Small intestine (tissue), 7 donors: Measurements from ENCODE around the gene TCERG1L. TPM values are rescaled to one million over a fixed set of nuclear protein-coding genes. Genes with fewer than 3 reads are reported as not detected.
"Not testable (repeated sequence)": the region's sequence is repeated elsewhere in the genome, so short reads cannot be mapped to it uniquely, and the experiment has no call there.

Source experiments
- DNase-seq, 2 donors: peaks; one replicate each; pipeline versions ENCODE4 v3.0.0 to v3.0.0-alpha.2; 2013
- FAIRE-seq: peaks from 2 replicates; lab custom pipeline; 2012; peaks lifted over from hg19 to GRCh38; lab: Jason Lieb, UNC
- H3K27ac ChIP-seq, 3 donors: one replicate each; pipeline ENCODE4 v1.5.1; 2013; ENCODE audit warnings: low read length in 2 of 3, mild to moderate bottlenecking in 2 of 3, control low read depth in 1 of 3, inconsistent platforms in 1 of 3, low read depth in 1 of 3, moderate library complexity in 1 of 3
- H3K27me3 ChIP-seq, 3 donors: one replicate each; pipeline ENCODE4 v1.6.1; 2013; ENCODE audit warnings: low read length in 3 of 3, inconsistent platforms in 1 of 3; ENCODE audit not compliant: control insufficient read depth in 3 of 3, insufficient read depth in 3 of 3
- H3K36me3 ChIP-seq, 3 donors: one replicate each; pipeline ENCODE4 v1.6.1; 2013; ENCODE audit warnings: low read length in 3 of 3, inconsistent platforms in 1 of 3, low read depth in 1 of 3, mild to moderate bottlenecking in 1 of 3, moderate library complexity in 1 of 3; ENCODE audit not compliant: control insufficient read depth in 3 of 3, insufficient read depth in 2 of 3
- H3K4me1 ChIP-seq, 3 donors: one replicate each; pipeline ENCODE4 v1.6.1; 2013; ENCODE audit warnings: low read length in 2 of 3, inconsistent platforms in 1 of 3, low read depth in 1 of 3, mild to moderate bottlenecking in 1 of 3, moderate library complexity in 1 of 3; ENCODE audit not compliant: control insufficient read depth in 3 of 3, insufficient read depth in 2 of 3
- H3K4me3 ChIP-seq, 3 donors: one replicate each; pipeline ENCODE4 v1.5.1; 2013; ENCODE audit warnings: low read length in 3 of 3, control low read depth in 1 of 3, inconsistent platforms in 1 of 3, low read depth in 1 of 3, mild to moderate bottlenecking in 1 of 3, moderate library complexity in 1 of 3
- H3K9me3 ChIP-seq, 2 donors: one replicate each; pipeline ENCODE4 v1.6.1; 2013; ENCODE audit warnings: low read depth in 1 of 2, low read length in 1 of 2; ENCODE audit not compliant: control insufficient read depth in 2 of 2, insufficient read depth in 1 of 2
- WGBS, 3 donors: extraction: QIAGEN DNeasy Blood & Tissue Kit; methylation state at CpG; one replicate each; pipeline ENCODE4 v1.1.7; 2013; 5-methylcytosine and 5-hydroxymethylcytosine counted together
- polyA plus RNA-seq, 4 donors: library from polyadenylated mRNA; stranded (reverse) in 3 of 4; unstranded in 1 of 4; fragments of 200-250 nt in 3 of 4; fragments of 120-200 nt in 1 of 4; gene quantifications; one replicate each; pipeline versions ENCODE4 v1.2.1 to v1.2.3, GENCODE V29; 2013
- donor health status: healthy with polysubstance abuse.
- donor health status: control.
- donor health status: control.
- donor health status: Bipolar disorder and iron deficiency.
- donor health status: healthy.

The TCERG1L gene
- polyA plus RNA-seq, 4 donors, result 0.04 to 0.12 TPM; not detected in 2

DNA sequence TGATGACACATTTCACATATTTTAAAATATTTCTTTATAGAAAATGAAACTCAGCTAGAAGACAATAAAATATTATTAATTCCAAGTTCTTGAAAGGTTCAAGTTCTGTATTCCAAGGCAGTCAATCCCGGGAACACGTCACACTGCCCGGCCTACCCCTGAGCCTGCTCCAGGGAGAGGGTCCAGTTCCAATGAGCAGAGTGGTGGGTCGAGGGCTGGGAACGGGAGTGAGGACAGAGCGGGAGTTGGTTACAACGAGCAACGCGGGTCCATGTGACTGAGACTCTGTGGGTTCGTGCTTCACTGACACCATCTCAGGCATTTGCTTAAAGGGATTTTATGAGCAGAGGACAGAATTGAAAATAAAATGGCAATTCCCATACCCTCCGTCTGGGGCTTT, 209.4 kb downstream of the TCERG1L start:
- Histone ChIP-seq H3K9me3 (peaks cover 0 to 7% of the 10 kb centered on the region in 2 donors), H3K4me1 (no peaks in the 10 kb centered on the region), H3K27me3 (no peaks in the 10 kb centered on the region), H3K4me3 (no peak overlapping the region), H3K36me3 (no peaks in the 10 kb centered on the region), H3K27ac (no peak overlapping the region)
- FAIRE-seq (no peak), DNase-seq (no peak)
- WGBS, 3 donors, result 87 to 89% (median 89%) methylated on average over 11 of the region's 11 CpGs

DNA sequence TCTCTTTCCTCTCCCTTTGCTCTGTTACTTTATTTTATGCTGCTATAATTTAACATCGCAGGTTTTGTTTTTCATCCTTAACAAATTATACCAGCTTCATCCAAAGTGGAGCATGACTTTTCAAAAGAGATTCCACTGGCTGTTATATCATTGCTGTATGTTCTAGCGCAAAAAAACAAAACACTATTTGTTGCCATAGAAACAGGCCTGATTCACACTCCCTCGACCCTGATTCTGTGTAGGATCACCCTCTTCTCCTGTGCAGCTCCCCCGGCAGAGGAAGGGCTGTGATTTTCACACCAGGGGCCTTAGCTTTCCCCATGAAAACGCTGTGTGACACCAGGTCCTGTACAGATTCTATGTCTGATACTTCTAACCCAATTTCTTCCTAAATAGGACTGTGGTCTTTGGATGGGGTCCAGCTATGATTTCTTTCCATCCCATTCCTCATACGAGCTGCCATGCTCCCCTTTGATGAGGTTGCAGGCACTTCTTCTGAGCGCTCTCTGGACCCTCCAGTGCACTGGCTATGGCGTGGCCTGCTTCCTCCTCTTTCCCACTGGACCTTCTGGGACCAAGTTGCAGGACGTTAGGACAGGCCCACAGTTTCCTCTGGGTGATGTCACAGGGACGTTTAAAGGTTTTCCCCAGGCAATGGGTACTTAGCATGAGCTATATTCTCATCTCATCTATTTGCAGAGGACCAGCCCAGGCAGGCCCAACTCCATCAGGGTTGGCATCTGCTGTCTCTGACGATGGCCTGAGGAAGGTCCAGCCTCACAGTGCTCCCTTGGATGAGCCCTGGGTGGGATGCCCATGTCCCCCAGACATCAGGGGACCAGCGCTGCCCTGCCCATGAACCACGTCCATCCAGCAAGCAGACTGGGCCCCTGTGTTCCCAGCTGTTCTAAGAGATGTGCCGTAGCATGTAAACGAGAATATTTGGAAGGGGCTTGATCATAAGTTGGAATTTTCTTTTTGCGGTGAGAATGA, 210.8 kb downstream of the TCERG1L start:
- not testable (repeated sequence) for H3K4me1 ChIP-seq, H3K27me3 ChIP-seq, DNase-seq, H3K36me3 ChIP-seq, H3K9me3 ChIP-seq, FAIRE-seq, H3K27ac ChIP-seq, H3K4me3 ChIP-seq
- WGBS, 3 donors, result 65 to 72% (median 69%) methylated on average over 16 of the region's 16 CpGs

DNA sequence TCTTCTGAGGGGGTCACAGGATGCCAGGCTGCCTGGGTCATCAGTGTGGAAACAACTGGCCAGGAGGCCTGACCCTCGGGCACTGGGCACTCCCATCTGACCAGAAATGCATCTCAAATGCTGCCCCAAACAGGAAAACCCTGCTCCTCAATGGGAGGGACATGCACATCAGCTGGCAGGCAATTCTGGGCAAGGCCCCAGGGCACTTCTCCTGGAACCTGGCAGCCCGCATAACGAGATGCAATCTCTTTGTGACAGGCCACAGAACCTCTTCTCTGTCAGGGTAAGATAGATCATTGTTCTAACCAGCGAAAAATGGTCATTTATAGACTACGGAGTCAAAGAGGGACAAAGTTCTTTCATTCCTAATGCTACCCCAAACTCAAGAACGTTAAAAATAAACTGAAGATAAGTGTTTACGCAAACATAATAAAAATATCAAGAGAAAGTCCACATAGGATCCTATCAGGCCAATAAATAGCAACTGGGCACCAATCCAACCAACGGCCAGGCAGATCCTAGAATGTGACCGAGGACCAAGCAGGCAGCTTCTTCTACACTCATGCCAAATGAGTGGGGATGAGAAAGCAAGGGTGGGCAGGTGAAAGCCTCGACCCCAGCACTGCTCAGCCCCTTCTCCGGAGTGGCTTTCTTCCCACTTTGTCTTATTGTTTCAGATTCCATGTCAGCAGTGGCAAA, 212.3 kb downstream of the TCERG1L start:
- Histone ChIP-seq H3K9me3 (no peaks in the 10 kb centered on the region), H3K36me3 (no peaks in the 10 kb centered on the region), H3K27ac (no peak overlapping the region), H3K4me3 (no peak overlapping the region), H3K27me3 (no peaks in the 10 kb centered on the region), H3K4me1 (no peaks in the 10 kb centered on the region)
- 28 to 44% (median 32%) methylated on average over 11 of the region's 11 CpGs for WGBS, 3 donors
- DNase-seq, result no peak
- no peak for FAIRE-seq

DNA sequence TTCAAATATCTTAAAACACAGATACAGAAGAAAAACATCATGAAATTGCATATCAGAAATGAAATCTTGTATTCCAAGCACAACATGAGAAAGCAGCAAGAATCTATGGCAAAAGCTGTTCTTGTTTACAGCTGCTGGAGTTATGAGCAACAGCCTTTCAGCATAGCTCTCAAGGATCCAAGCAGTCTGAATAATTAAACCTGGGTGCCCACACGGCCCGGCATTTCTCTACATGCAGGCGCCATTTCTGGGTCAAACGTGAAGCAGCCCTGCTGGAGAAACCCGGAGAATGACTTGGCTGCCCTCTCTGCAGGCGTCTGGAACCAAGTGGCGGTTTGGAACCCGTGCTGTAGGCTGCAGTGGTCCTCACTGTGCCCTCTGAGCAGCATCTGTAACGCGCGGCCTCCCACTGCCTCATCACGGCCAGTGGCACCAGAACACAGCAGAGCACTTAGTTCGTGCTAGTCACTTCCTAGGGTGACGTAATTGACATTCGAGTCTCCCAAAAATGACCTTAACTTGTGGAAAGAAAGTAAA, 213.0 kb downstream of the TCERG1L start:
- Histone ChIP-seq H3K4me1 (no peaks in the 10 kb centered on the region), H3K4me3 (no peak overlapping the region), H3K27me3 (no peaks in the 10 kb centered on the region), H3K36me3 (no peaks in the 10 kb centered on the region), H3K9me3 (no peaks in the 10 kb centered on the region), H3K27ac (no peak overlapping the region)
- DNase-seq (no peak), FAIRE-seq (no peak)
- 82 to 85% (median 84%) methylated on average over 15 of the region's 15 CpGs for WGBS, 3 donors

DNA sequence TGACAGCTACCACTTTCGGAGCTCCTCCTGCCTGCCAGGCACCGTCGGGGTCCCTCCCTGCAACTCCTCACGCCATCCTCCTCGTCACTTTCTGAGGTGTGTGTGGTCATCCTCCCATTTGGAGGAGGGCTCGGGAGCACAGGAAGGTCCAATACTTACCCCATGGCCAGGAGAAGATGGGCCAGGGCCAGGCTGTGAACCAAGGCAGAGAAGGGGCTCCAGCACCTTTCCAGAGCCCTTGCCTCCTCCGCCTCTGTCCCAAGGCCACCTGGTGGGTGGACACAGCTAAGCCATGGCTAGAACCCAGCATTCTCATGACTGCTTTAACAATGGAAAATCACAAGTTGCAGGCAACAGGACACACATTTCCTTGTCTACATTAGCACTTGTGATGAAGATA, 215.5 kb downstream of the TCERG1L start:
- Histone ChIP-seq H3K27ac (no peak overlapping the region), H3K4me3 (no peak overlapping the region), H3K27me3 (no peaks in the 10 kb centered on the region), H3K9me3 (no peaks in the 10 kb centered on the region), H3K36me3 (no peaks in the 10 kb centered on the region), H3K4me1 (no peaks in the 10 kb centered on the region)
- FAIRE-seq (no peak), DNase-seq (no peak)
- 76 to 92% (median 89%) methylated on average over 7 of the region's 7 CpGs for WGBS, 3 donors

DNA sequence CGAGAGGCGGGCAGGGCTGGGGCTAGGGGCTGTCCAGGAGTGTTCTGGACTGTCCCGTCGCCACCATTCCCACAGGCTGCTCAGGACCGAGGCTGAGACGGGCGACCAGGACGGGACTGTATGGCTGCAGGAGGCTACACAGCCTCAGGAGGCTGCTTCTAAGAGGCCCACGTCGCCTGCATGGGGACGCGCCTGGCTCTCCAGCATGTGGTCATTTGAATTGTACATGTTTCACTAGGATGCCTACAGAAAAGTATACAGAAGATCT, 216.3 kb downstream of the TCERG1L start:
- 89 to 92% (median 91%) methylated on average over 10 to 12 of the region's 12 CpGs for WGBS, 3 donors

DNA sequence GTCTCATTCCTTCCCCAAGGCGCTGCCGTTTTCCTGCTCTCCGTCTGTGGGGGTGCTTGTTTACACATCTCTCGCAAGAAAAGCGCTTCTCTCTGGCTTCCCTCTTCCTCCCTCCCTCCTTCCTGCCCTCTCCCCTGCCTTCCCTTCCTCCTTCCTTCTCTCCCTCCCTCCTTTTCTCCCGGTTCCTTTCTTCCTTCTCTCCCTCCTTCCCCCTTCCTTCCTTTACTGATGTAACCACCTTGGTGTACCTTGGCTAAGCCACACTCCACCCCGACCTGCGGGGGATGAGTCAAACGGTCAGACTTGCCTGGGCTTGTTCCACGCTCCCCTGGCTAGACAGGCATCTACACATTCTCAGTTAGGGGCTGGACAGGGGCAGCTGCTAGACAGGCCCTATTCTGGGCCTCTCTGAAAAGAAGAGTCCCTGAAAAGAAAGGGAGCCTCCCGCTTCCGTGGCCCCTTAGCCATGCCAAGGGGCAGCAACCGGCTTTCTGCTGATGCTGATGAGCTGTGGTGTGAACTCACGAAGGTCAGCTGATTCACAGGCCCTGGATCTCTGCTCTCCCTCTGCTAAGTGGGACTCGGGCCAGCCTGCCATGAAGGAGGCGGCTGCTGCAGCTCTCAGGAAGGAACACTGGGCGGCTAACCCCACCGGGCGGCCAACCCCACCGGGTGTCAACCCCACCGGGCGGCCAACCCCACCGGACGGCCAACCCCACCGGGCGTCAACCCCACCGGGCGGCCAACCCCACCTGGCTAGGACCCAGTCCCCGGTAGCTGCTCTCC, 216.8 kb downstream of the TCERG1L start:
- Histone ChIP-seq H3K27me3 (no peaks in the 10 kb centered on the region), H3K36me3 (no peaks in the 10 kb centered on the region), H3K9me3 (no peaks in the 10 kb centered on the region), H3K4me1 (no peaks in the 10 kb centered on the region), H3K4me3 (no peak overlapping the region), H3K27ac (no peak overlapping the region)
- DNase-seq, result no peak
- FAIRE-seq, result no peak
- 51 to 64% (median 52%) methylated on average over 22 to 29 of the region's 29 CpGs for WGBS, 3 donors

More for the DNA sequence above, 216.3 kb downstream of the TCERG1L start:
- Histone ChIP-seq H3K27ac (no peak overlapping the region), H3K36me3 (no peaks in the 10 kb centered on the region), H3K4me1 (no peaks in the 10 kb centered on the region), H3K9me3 (no peaks in the 10 kb centered on the region), H3K4me3 (no peak overlapping the region), H3K27me3 (no peaks in the 10 kb centered on the region)
- DNase-seq, result no peak
- no peak for FAIRE-seq

DNA sequence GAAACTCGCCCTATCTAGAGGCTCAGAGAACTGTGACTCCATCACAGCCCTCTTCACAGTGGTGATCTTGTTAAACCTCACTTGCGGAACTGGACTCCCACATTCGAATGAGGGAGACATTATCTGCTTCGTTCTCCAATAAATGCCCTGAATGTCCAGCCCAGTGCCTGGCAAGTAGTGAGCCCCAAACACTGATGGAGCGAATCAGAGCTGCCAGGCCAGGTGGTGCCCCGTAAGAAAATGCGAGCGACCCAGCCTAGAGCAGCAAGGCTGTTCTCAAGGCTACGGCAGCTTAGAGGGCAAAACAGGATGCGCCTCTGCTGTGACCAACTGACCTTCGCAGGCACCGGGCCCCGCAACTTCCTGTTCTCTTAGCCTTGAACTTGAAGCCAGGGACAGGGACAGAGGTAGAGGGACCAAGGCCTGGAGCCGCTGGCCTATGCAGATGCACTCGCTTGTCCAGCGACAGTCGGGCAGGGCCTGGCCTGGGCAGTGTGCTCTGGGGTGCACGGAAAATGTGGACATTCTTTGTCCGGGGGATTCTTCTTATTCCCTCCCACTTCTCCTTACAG, 217.6 kb downstream of the TCERG1L start:
- WGBS, 3 donors, result 77 to 84% (median 82%) methylated on average over 19 of the region's 19 CpGs

More for the DNA sequence above, 217.6 kb downstream of the TCERG1L start:
- H3K9me3 ChIP-seq, result no peaks in the 10 kb centered on the region
- H3K27ac ChIP-seq, result no peak overlapping the region
- FAIRE-seq (no peak), DNase-seq (no peak)
- no peaks in the 10 kb centered on the region for H3K4me1 ChIP-seq
- H3K27me3 ChIP-seq, result no peaks in the 10 kb centered on the region
- no peak overlapping the region for H3K4me3 ChIP-seq
- no peaks in the 10 kb centered on the region for H3K36me3 ChIP-seq
